Measurements from ENCODE around the gene TBC1D1. TPM values are rescaled to one million over a fixed set of nuclear protein-coding genes. Genes with fewer than 3 reads are reported as not detected.

TBC1D1 gene
- total and polyA plus RNA-seq, 2 donors (not counting 3 experiments of a cell fraction or from before 2014, with no cell fraction given) = 63.5 to 116 TPM

- no peaks in the 10 kb centered on the region for H3K36me3 ChIP-seq (ENCODE audit: control insufficient read depth in 2 of 2, extremely low read depth in 1 of 2, insufficient read depth in 2 of 2, low read length in 2 of 2)
- intact Hi-C loops (cut with micrococcal nuclease) = no loop called here
- TF ChIP-seq EZH2 (IDR thresholded peaks at IDR 0.05; ENCODE audit: borderline replicate concordance, low read depth, low read length, severe bottlenecking) (no peak), POLR2A (IDR thresholded peaks at IDR 0.05; ENCODE audit: low read depth, low read length) (no peak), POLR2AphosphoS5 (IDR thresholded peaks at IDR 0.05; ENCODE audit: insufficient read depth, low read depth, low read length) (no peak), FOS (IDR thresholded peaks at IDR 0.05; ENCODE audit: borderline replicate concordance, insufficient read depth, low read length) (no peak), MAX (IDR thresholded peaks at IDR 0.05; ENCODE audit: insufficient read depth, insufficient read length) (no peak), GATA2 (IDR thresholded peaks at IDR 0.05; ENCODE audit: insufficient read depth, insufficient read length, low read depth, low read length) (no peak), MYC (IDR thresholded peaks at IDR 0.05; ENCODE audit: low read depth, low read length) (no peak), JUN (IDR thresholded peaks at IDR 0.05; ENCODE audit: borderline replicate concordance, insufficient read depth, insufficient read length, low read depth) (no peak)
Measured at GRCh38 chr4:38166768-38167167, 275.9 kb downstream of the TBC1D1 start.

GRCh38 chr4:38167973-38168372 is 277.1 kb downstream of the TBC1D1 start:
- Histone ChIP-seq H3K4me2 (ENCODE audit: insufficient read depth, low read length) (no peak overlapping the region), H3K9me3 (replicated peaks; ENCODE audit: control insufficient read depth, insufficient read depth, low read length) (no peaks in the 10 kb centered on the region), H3K79me2 (ENCODE audit: control insufficient read depth, insufficient read depth, low read length) (no peaks in the 10 kb centered on the region), H3K9ac (replicated peaks; ENCODE audit: extremely low read depth, insufficient read depth, low read length) (no peak overlapping the region), H2AFZ (ENCODE audit: low read depth, low read length) (no peak overlapping the region), H3K4me3 (replicated peaks in 1 of 3; ENCODE audit: insufficient read depth in 1 of 3, low read depth in 1 of 3, low read length in 3 of 3) (no peak overlapping the region), H4K20me1 (replicated peaks; ENCODE audit: control insufficient read depth, extremely low read depth, insufficient read depth, low read length) (no peaks in the 10 kb centered on the region), H3K27ac (ENCODE audit: insufficient read depth, low read depth, low read length) (no peak overlapping the region), H3K9me1 (replicated peaks; ENCODE audit: control insufficient read depth, extremely low read depth, insufficient read depth, low read length) (no peaks in the 10 kb centered on the region), H3K4me1 (ENCODE audit: control insufficient read depth, extremely low read depth, insufficient read depth, low read length) (peaks cover 5% of the 10 kb centered on the region), H3K36me3 (ENCODE audit: control insufficient read depth in 2 of 2, extremely low read depth in 1 of 2, insufficient read depth in 2 of 2, low read length in 2 of 2) (no peaks in the 10 kb centered on the region), H3K27me3 (ENCODE audit: control insufficient read depth in 2 of 2, insufficient read depth in 2 of 2, low read length in 2 of 2) (peaks cover 7 to 8% of the 10 kb centered on the region in 2 experiments)
- ChIA-PET POLR2A (no interaction called here), CTCF (interaction anchor here (5.8 kb wide), 1 partner anchor 11 kb away, joined by 28 read pairs; no protein-coding TSS in a partner anchor)
- no peak for FAIRE-seq
- intact Hi-C loops (cut with micrococcal nuclease) (no loop called here), dilution Hi-C loops (cut with MboI; ENCODE audit: extremely low pct_ligation_motif_present, low sequenced_read_pairs) (loop anchor here (25.0 kb wide), 1 partner anchor 494 kb away; the partner anchor contains the start of gene KLF3)
- no peak for TF ChIP-seq GATA2 (IDR thresholded peaks at IDR 0.05; ENCODE audit: insufficient read depth, insufficient read length, low read depth, low read length)
- no peak for TF ChIP-seq JUN (IDR thresholded peaks at IDR 0.05; ENCODE audit: borderline replicate concordance, insufficient read depth, insufficient read length, low read depth)
- no peak for TF ChIP-seq MYC (IDR thresholded peaks at IDR 0.05; ENCODE audit: low read depth, low read length)
- no peak for TF ChIP-seq MAX (IDR thresholded peaks at IDR 0.05; ENCODE audit: insufficient read depth, insufficient read length)
- TF ChIP-seq POLR2AphosphoS5 (IDR thresholded peaks at IDR 0.05; ENCODE audit: insufficient read depth, low read depth, low read length) = no peak
- no peak for TF ChIP-seq POLR2A (IDR thresholded peaks at IDR 0.05; ENCODE audit: low read depth, low read length)
- no peak for TF ChIP-seq EZH2 (IDR thresholded peaks at IDR 0.05; ENCODE audit: borderline replicate concordance, low read depth, low read length, severe bottlenecking)
- TF ChIP-seq CTCF (IDR thresholded peaks at IDR 0.05; ENCODE audit: extremely low read depth in 1 of 2, insufficient read depth in 1 of 2, low read depth in 1 of 2, low read length in 2 of 2) = no peak
- TF ChIP-seq FOS (IDR thresholded peaks at IDR 0.05; ENCODE audit: borderline replicate concordance, insufficient read depth, low read length) = no peak
- BruUV-seq (replicated peaks) = no TSS peak
- no peak for DNase-seq (ENCODE audit: low read depth, low spot score)

More at GRCh38 chr4:38166768-38167167, 275.9 kb downstream of the TBC1D1 start:
- Histone ChIP-seq H3K4me1 (ENCODE audit: control insufficient read depth, extremely low read depth, insufficient read depth, low read length) (peaks cover 17% of the 10 kb centered on the region), H3K9me1 (replicated peaks; ENCODE audit: control insufficient read depth, extremely low read depth, insufficient read depth, low read length) (no peaks in the 10 kb centered on the region), H3K4me3 (replicated peaks in 1 of 3; ENCODE audit: insufficient read depth in 1 of 3, low read depth in 1 of 3, low read length in 3 of 3) (no peak overlapping the region), H3K79me2 (ENCODE audit: control insufficient read depth, insufficient read depth, low read length) (no peaks in the 10 kb centered on the region), H2AFZ (ENCODE audit: low read depth, low read length) (no peak overlapping the region), H3K27me3 (ENCODE audit: control insufficient read depth in 2 of 2, insufficient read depth in 2 of 2, low read length in 2 of 2) (peaks cover 6 to 7% of the 10 kb centered on the region in 2 experiments), H3K9me3 (replicated peaks; ENCODE audit: control insufficient read depth, insufficient read depth, low read length) (no peaks in the 10 kb centered on the region), H4K20me1 (replicated peaks; ENCODE audit: control insufficient read depth, extremely low read depth, insufficient read depth, low read length) (no peaks in the 10 kb centered on the region), H3K4me2 (ENCODE audit: insufficient read depth, low read length) (no peak overlapping the region), H3K9ac (replicated peaks; ENCODE audit: extremely low read depth, insufficient read depth, low read length) (no peak overlapping the region), H3K27ac (ENCODE audit: insufficient read depth, low read depth, low read length) (no peak overlapping the region)
- no peak for DNase-seq (ENCODE audit: low read depth, low spot score)
- FAIRE-seq = no peak
- ChIA-PET CTCF (interaction anchor here (5.8 kb wide), 1 partner anchor 12 kb away, joined by 28 read pairs; no protein-coding TSS in a partner anchor), POLR2A (no interaction called here)
- BruUV-seq (replicated peaks) = no TSS peak
- dilution Hi-C loops (cut with MboI; ENCODE audit: extremely low pct_ligation_motif_present, low sequenced_read_pairs) = loop anchor here (25.0 kb wide), 1 partner anchor 496 kb away; the partner anchor contains the start of gene KLF3

Data from endothelial cell of umbilical vein (primary cell).